RKO (cell line): ENCODE data around the gene TRAPPC2.

Experiments used
- DNase-seq: peaks from one replicate; pipeline ENCODE4 v3.0.0-alpha.2; 2016; ENCODE audit warnings: low spot score

The TRAPPC2 gene

DNA sequence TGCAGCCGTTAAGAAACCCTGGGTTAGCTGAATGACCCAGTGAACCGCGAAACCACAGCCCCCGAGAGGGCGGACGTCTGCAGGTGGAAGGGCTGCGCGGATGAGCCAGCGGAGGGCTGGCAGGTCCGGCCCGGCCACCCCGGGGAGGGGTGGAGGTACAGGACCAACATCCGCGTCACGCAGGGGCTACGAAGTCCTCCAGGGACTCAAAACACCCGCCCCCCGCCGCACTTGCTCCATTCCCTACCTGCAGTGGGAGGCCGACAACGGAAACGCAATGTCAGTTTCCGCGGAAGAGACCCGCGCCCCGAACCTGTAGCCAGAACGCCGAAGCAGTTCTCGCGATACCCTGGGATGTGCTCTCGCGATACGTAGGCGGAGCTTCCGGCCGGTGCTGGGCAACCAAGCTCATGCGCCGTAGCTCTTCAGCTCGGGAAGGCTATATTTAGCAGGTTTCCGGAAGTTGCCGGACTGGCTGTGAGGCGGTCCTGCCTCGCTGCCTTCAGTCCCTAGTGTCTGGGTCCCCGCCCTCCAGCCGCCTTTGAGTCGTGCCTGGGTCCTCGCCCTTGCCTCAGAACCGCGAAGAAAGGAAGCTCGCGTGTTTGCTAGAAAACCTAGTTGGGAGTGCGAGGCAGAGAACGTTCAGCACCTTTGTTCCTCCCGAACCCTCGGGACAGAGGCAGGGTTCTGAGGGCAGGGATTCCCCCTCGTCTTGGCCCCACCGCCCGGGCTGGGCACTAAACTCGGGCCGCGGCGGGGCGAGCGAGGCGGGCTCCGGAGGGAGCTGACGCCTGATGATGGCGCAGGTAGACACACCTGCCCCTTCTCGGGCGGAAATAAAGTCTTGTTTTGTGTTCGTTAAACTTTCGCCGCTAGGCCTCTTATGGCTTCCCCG is at the start of gene TRAPPC2, which contains the start of gene OFD1:
Gene TRAPPC2 (minus strand): TSS at position 343 of the 895 bp plus-strand sequence. CDS start 14,657 bp downstream, outside the sequence.
Gene OFD1 (plus strand): TSS at position 471 of the 895 bp plus-strand sequence. CDS start 324 bp downstream, at position 795.
- peak; percentile 98 for DNase-seq

DNA sequence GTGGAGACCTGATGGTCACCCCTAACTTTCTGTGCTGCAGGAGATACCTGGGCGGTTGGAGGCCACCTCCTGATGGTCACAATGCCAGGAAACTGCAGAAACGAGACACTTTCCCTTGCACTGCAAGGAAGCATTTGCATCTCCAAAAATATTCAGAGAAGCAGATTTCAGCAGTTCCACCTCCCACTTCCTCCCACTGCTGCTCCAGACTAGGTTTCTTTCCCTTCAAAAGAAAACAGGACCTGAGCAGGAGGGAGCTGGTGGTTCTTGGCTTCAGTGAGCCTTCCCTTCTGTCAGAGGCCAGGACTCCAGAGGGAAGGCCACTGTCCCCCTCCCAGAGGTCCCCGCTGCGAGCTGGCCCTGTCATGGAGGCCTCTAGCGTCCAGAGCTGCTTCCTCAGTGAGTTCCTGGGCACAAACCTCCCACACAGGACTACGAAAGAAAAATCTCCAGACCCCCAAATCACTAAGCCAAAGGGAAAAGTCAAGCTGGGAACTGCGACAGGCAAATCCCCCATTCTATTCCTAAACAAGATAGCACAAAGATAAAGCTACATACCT is 46.5 kb upstream of the TRAPPC2 start:
- DNase-seq = no peak

DNA sequence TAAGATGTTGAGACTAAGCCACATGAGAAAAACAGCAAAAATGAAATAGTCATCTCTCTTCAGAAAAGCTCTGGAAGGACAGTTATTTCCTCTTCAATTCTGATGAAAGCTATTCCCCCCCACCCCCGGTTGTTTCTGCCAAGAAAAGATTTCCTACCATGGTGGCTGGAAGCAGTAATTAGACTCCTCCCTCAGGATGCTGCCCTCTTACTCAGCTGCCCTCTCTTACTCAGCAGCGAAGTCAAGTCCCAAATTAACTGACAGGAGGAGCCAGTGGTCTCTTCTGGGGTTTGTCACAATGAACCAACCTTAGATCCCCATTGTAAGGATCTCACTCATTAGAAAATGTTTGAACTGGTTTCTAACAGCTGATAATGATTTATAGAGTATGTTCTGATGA is 44.5 kb upstream of the TRAPPC2 start:
- DNase-seq = peak; percentile 43

DNA sequence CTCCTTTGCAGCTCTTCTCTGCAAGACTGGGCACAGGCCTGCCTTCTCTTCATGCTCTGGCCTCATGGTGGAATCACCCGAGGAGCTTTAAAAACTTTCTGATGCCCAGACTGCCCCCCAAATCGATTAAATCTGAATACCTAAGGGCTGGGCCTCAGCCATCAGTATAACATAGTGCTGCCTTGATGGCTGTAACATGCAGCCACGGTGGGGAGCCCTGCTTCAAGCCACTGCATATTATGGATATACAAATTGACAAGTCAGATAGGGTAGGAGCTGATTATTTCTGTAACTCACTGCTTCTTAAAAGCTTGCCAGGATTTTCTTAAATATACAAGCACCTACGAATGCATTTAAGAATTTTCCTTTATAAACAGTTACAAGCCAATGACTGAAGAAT is 42.0 kb upstream of the TRAPPC2 start:
- DNase-seq = no peak

DNA sequence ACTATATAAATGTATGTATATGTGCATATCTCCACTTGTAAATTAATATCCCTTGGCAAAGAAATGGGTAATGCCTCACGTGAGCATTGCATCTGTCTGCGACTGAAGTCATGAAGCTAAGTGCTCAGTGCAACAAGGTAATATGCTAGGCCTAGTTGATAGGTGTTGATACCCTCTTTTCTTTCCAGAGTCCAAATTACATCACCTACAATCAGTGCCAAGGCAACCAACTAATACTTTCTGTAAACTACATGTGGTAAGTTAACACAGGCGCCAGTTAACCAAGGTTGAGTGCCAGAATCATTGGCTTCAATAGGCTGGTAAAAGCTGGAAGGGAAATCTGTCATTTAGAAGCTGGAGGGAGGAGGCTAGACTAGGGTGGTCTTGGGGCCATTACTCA is 41.4 kb upstream of the TRAPPC2 start:
- no peak for DNase-seq

DNA sequence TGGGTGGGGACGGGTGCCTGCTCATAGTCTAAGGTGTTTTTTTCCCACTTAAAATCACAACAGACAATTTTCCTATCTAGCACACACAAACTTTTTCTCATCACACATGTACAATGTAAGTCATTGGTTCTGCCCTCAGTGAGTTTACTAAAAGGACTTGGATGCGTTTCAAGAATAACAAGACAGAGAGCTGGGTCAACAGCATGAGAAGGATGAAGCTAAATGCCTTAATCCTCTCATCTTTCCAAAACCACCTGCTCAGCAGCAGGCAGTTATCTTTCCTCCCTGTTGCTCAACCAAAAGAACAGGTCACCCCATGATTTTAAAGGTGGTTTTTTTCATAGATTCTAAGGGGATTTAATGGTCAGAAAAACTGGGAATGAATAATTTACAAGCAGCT is 40.3 kb upstream of the TRAPPC2 start:
- no peak for DNase-seq

DNA sequence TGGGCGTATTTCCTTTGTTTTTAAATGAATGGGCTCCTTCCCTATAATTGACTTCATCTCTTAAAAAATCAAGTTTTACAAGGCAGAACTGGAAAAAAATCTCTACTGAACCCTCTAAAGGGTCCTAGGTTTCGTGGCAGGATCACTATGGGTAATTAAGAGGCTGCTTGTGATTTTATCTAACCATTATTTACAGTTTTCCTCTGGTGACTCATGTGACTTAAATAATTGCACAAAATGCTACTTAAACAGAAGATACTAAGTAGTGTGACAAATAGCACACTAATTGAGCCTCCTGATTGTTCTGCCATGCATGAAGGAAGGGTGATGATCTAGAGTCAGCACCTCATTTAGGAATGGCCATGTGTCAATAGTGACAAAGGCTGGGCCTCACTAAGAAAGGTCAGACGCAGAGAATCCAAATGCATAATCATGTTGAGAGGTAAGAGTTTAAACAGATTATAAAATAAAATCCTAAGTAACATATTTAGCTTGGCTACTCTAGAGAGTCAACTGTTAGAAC is 35.7 kb upstream of the TRAPPC2 start:
- no peak for DNase-seq

DNA sequence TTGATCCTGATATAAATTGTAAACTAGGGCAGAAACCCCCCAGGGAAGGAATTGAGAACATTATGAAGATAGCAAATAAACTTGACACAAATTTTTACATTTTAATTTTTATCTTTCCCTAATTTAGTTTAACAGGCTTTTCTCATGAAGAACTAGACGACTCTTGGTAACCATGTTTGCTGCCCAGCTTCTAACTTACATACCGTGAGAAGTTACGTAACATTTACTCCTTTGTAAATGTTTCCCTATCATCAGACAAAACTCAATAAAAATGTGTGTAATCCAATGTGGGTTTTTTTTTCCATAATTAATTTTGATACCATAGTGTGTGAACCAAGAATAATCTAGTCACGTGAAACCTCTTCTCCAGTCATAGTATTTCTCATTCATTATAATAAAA is 34.5 kb upstream of the TRAPPC2 start:
- no peak for DNase-seq

DNA sequence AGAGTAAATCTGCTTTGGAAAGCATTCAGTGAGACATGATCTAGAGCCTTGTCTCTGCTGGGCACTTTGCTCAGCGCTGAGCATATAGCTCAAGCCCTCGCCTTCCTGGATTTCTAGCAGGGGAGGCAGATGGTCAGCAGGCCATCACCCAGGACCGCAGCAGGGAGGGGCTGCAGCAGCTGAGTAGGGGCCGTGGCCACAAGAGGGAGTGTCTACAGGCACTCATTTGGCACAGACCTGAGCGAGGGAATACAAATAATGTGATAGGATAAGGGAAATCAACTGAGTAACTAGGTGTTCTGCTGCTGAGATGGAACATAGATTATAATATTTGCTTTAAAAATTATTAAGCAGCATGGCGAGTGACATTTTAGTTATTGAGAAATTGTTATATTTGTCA is 30.3 kb upstream of the TRAPPC2 start:
- no peak for DNase-seq

DNA sequence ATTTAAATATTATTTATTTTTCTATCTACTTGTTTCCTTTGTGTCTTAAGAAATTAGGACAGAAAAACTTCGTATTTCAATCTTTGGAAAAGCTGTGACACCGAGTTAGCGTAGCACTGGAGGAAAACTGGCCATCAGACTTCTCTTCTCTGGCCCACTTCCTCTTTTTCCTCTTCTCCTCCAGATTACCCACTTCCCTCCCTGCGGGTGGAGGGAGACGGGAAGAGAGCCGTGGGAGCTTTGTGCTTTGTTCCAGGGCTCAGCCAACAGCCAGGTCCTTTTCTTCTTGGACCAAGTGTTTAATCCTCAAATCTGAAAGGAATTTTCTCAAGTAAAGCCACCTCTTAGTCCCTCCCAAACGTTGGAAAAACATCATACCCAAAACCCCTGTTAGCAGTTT is 29.9 kb upstream of the TRAPPC2 start:
- no peak for DNase-seq

DNA sequence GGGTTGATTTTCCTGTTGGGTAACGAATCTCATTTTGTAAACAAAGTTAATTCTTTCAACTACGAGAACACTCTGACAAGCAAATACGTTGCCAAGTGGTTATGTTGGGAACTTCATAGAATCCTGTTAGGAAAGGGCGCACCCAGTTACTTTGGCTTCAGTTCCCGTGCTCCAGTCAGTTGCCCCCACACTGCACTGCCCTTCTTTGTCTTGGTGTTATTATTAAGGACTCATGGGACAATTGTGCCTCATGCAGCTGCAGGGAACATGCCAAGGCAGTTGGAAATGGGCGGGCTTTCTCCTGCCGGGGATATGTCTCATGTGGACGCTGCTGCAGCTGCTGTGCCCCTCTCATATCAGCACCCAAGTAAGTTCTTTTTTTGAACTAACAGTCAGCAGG is 29.1 kb upstream of the TRAPPC2 start:
- no peak for DNase-seq

DNA sequence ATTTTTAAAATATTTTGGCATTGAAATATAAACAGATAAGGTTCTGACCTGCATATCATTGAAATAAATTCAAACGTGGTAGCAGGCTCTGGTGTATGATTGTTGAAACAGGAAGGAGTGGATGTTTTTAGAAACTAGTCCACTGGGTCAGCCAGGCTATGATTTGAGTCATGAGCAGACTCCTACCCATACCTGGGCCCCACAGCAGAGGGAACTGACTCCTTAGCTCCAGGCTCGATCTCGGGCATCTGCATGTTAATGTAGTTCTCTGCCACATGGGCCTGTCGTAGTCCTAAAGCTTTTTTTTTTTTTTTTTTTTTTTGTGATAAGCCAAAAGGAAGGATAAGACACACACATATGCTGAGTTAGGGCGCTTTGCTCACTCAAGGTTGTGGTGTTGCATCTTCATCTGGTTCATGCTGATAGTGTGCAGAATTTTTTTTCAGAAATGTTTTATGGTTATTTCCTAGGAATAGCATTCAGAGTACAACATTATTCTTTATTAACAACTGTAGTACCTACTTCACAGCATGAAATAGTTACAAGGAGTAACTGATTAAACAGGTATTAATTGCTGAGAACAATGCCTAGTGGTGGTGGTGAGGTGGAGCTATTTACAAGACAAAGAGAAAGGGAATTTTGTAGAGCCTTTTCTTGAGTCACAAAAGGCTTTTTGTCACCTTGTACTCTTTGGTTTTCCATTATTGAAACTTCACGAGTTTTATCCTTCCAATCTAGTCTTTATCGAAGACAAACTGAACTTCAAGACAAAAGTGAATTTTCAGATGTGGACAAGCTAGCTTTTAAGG is 27.4 kb upstream of the TRAPPC2 start:
- no peak for DNase-seq

DNA sequence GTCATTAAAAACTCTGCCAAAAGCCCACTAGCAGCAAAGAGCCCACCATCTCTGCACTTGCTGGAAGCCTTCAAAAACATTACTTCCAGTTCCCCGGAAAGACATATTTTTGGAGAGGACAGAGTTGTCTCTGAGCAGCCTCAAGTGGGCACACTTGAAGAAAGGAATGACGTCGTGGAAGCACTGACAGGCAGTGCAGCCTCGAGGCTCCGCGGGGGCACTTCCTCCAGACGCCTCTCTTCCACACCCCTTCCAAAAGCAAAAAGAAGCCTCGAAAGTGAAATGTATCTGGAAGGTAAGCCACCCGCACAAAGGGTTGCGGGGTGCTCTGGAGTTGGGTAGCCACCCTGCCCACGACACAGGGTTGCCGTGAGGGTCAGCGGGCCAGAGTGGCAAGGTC is 26.0 kb upstream of the TRAPPC2 start:
- DNase-seq = no peak

DNA sequence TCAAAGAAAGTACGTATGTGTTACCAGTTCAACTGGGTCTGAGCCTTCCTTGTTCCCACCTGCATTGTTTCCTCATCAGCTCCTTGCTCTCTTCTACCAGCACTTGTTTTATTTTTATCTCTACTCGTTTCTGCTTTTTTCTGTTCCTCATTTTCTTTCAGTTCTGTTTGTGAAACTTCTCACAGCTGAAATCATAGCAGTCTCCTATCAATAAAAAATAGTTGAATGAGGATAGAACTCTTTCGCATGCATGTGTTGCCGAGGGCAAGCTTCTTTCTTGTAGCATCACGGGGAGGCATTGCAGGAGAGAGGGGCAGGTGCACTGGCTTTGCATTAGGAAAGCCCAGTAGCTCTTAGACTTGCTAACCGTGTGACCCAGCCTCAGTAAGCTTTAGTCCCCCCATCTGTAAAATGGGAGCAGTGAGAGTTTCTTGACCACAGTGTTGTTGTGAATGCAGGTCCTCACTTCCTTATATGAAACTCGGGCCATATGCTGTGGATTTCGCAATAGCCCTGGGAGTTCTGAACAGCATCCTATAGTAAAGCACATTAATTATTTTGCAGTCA is 24.8 kb upstream of the TRAPPC2 start:
- DNase-seq = no peak

DNA sequence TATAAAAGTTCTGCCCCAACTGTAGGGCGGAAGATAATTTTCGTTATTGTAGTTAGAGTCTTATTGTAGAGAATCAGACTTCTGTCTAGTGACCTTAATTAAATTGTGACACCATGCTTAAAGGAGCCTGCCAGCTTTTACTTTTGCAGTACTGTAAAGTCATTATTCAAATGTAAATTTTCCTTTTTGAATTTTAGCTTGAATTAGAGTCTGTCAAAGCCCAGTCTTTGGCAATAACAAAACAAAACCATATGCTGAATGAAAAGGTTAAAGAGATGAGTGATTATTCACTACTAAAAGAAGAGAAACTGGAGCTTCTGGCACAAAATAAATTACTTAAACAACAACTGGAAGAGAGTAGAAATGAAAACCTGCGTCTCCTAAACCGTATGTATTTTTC is 22.0 kb upstream of the TRAPPC2 start:
- no peak for DNase-seq

DNA sequence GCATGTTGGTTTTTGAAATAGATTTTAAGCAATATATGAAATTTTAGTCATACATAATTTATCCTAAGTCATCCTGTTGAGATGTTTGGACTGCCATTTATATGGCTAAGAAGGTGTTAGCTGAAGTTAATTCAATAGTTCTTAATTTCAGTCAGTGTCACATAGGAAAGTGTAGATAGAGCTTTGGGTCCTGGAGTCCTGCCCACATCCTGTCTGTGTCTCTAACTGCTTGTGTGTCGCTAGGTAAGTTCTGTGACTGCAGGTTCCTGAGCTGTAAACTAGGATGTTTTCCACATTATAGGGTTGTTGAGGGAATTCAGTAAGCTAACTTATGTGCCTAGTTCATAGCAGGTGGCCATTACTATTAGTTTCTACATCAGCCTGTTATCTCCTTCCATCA is 20.8 kb upstream of the TRAPPC2 start:
- DNase-seq = no peak

DNA sequence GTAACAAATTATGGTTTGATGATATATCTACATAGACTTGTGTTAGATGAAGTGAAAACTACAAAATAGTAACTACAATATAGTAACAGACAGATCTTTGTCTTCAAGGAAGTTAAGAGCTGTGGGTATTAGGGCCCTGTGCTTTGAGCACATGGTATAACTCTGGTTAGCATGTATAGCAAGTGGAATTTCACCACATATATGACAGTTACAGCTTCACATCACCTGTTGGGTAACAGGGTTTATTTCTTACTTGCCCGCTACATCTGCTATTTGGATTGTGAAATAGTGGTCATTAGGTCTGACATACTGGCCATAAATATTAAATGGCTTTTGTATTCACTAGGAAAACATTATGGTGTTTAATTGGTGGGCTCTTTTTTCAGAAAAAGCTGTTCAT is 20.3 kb upstream of the TRAPPC2 start:
- DNase-seq = no peak

DNA sequence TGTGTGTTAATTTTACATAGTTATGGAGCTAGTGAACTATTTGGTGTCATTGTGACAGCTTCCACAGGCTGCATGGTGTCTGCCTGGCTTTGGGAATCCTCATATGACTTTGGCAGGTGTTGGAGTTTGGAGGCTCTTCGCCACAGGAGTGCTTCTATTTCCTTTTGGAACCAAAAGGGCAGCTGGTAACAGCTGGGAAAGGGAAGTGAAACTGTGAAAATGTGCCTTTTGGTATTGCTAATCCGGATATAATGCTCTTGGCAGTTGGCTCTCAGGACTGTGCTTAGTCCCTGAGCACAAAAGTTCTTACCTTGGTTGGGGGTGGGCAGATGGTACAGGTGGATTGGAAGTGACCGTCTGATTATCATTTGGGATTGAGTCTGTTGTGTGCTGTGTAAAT is 18.2 kb upstream of the TRAPPC2 start:
- no peak for DNase-seq

DNA sequence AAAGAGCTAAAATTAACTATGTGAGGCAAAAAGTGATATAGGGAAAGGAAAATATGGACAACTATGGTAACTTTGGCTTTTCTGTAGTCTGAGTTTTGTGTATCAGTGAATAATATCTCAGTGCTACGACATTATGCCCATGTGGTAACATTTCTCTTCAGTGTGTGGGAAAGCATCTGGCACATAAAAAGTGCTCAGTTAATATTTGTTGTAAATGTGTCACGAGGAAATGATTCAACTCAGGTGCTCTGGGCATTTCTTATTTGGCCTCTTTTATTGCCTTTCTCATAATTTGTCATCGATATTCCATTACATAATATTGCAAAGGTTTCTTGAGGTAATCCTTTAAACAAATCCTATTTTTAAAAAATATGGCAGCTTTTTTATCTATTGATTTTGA is 17.7 kb upstream of the TRAPPC2 start:
- DNase-seq = peak; percentile 59

DNA sequence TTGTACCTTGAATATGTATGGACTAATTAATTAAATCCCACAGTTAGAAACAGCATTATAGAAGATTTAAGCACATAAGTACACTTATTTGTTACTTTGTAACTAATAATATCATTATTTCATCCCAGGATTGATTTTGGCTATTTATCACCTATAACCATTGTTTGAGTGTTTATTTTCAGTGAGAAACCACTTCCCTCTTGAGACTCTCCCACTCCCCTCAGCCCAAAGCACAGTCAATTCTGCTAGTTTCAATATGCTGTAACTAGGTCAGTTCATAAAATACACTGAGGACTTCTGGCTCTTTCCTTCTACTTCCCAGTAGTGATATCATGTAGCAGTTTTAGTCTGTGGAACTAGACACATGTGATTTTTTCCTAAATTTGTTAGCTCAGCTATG is 16.4 kb upstream of the TRAPPC2 start:
- no peak for DNase-seq

DNA sequence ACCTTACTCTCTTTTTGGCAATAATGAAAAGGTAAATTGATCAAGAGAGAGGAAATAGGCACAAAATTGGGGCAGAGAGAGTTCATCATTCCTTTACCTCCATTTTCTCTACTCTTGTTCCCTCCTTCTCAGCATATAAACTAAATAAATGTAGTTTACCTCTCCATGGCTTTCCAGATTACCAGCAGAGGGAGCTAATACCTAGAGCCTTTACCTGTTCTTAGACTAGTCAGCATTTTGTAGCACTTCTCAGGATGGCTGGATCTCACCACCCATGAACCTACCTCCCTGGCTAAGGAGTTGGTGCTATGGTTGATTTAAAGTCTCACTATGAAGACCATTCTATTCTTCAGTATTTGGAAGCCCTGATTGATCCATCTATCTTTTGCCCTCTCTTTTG is 15.8 kb upstream of the TRAPPC2 start:
- DNase-seq = peak; percentile 61

DNA sequence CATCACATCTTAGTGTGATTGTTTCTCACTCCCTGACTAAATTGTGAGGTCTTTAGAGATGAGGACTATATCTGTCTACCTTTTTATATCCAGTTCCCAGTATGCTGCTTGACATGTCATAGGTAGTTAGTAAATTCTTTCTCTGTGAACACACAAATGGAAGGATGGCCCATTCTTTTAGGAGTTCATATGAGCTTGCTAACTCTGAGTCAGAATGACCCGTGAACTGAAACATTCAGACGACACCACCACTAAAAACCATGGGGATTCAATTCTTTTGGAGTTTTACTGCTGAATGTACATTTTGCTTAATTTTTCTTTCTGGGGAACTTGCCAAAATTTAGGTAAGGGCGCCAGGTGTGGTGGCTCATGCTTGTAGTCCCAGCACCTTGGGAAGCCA is 14.1 kb upstream of the TRAPPC2 start:
- DNase-seq = peak; percentile 14
